Kidney epithelial cell (primary cell): ENCODE results near the gene NFATC4. TPM values are rescaled to one million over a fixed set of nuclear protein-coding genes. Genes with fewer than 3 reads are reported as not detected.

Experiments
- DNase-seq: peaks from one replicate; pipeline ENCODE4 v3.0.0-alpha.2; 2010; ENCODE audit warnings: low read depth
- H3K27me3 ChIP-seq: 2 replicates; pipeline ENCODE4 v1.6.0; 2011; ENCODE audit warnings: low read length; ENCODE audit not compliant: control insufficient read depth, insufficient read depth
- H3K36me3 ChIP-seq: 2 replicates; pipeline ENCODE4 v1.5.1; 2011; ENCODE audit warnings: low read length; ENCODE audit not compliant: control insufficient read depth, insufficient read depth
- H3K4me3 ChIP-seq: 2 replicates; pipeline ENCODE4 v1.5.1; 2011; ENCODE audit warnings: low read depth, mild to moderate bottlenecking, control low read depth, low read length
- CTCF ChIP-seq: IDR thresholded peaks from 2 replicates; pipeline ENCODE4 v1.5.1; 2011; ENCODE audit warnings: mild to moderate bottlenecking, moderate library complexity, low read length, control low read depth, inconsistent platforms; ENCODE audit not compliant: insufficient read depth, poor library complexity, severe bottlenecking
- total RNA-seq: library from RNA; depleted of rRNA; stranded (reverse); fragments of >200 nt; gene quantifications from 2 replicates; pipeline ENCODE4 v1.2.3, GENCODE V29; 2015

The NFATC4 gene
- total RNA-seq, 1 donor from 2014 or later: 8.0 TPM

GRCh38 chr14:24398293-24398652 is 30.3 kb downstream of the NFATC4 start:
- no peak for TF ChIP-seq CTCF
- DNase-seq: no peak
- Histone ChIP-seq H3K36me3 (no peaks in the 10 kb centered on the region), H3K27me3 (no peaks in the 10 kb centered on the region), H3K4me3 (no peak overlapping the region)

- no peak for TF ChIP-seq CTCF
- DNase-seq: no peak
These were observed 30.9 kb downstream of the NFATC4 start, which contains the start of gene NYNRIN for GRCh38 chr14:24398653-24399446. NYNRIN (plus strand) TSS chr14:24399003; CDS start chr14:24399247, 244 bp downstream.

GRCh38 chr14:24399447-24399822 is 31.5 kb downstream of the NFATC4 start:
- peak overlapping the region; percentile 58 for H3K4me3 ChIP-seq
- H3K27me3 ChIP-seq: no peaks in the 10 kb centered on the region
- DNase-seq: no peak
- H3K36me3 ChIP-seq: no peaks in the 10 kb centered on the region
- TF ChIP-seq CTCF: no peak

More at GRCh38 chr14:24398653-24399446, 30.9 kb downstream of the NFATC4 start, which contains the start of gene NYNRIN:
- H3K36me3 ChIP-seq: no peaks in the 10 kb centered on the region
- peak within 1 kb of the TSS; percentile 58 for H3K4me3 ChIP-seq
- H3K27me3 ChIP-seq: no peaks in the 10 kb centered on the region

- no peak overlapping the region for H3K4me3 ChIP-seq
- no peak for TF ChIP-seq CTCF
- no peaks in the 10 kb centered on the region for H3K36me3 ChIP-seq
- no peaks in the 10 kb centered on the region for H3K27me3 ChIP-seq
- no peak for DNase-seq
These were observed 32.2 kb downstream of the NFATC4 start for GRCh38 chr14:24399999-24400718.

- H3K27me3 ChIP-seq: no peaks in the 10 kb centered on the region
- H3K4me3 ChIP-seq: no peak overlapping the region
- no peaks in the 10 kb centered on the region for H3K36me3 ChIP-seq
- DNase-seq: no peak
- no peak for TF ChIP-seq CTCF
These were observed 34.1 kb downstream of the NFATC4 start for GRCh38 chr14:24401810-24402702.
